NCI-H187 (cell line): ENCODE results near the gene ADM2.

Experiments used
- DNase-seq, 2 experiments: peaks; one replicate each; lab custom pipeline; 2025; lab: John Stamatoyannopoulos, UW

ADM2 gene

GRCh38 chr22:50467773-50468440 is 13.4 kb upstream of the ADM2 start:
- DNase-seq: no peak

GRCh38 chr22:50468626-50469025 is 12.7 kb upstream of the ADM2 start:
- DNase-seq: no peak

GRCh38 chr22:50469377-50470305 is 11.7 kb upstream of the ADM2 start:
- DNase-seq: peak in 1 of 2 experiments; percentile 27

- no peak for DNase-seq
Observed at GRCh38 chr22:50470491-50470890, 10.9 kb upstream of the ADM2 start.

GRCh38 chr22:50471197-50471847 is 10.0 kb upstream of the ADM2 start:
- DNase-seq: no peak

- DNase-seq: no peak
Observed at GRCh38 chr22:50471962-50472361, 9.4 kb upstream of the ADM2 start.

GRCh38 chr22:50473088-50473487 is 8.3 kb upstream of the ADM2 start:
- DNase-seq: no peak

GRCh38 chr22:50473855-50474671 is 7.3 kb upstream of the ADM2 start:
- no peak for DNase-seq

- DNase-seq: peak in 1 of 2 experiments; percentile 13
Observed at GRCh38 chr22:50474710-50475651, 6.4 kb upstream of the ADM2 start, which contains the start of gene SBF1. SBF1 (minus strand) TSS chr22:50475035; CDS start chr22:50474840, 195 bp downstream.

GRCh38 chr22:50475652-50476002 is 5.7 kb upstream of the ADM2 start:
- no peak for DNase-seq

GRCh38 chr22:50476868-50477267 is 4.5 kb upstream of the ADM2 start:
- DNase-seq: no peak

GRCh38 chr22:50477923-50478322 is 3.4 kb upstream of the ADM2 start:
- DNase-seq: no peak

GRCh38 chr22:50479721-50480120 is 1.6 kb upstream of the ADM2 start:
- no peak for DNase-seq

GRCh38 chr22:50481045-50481439 is 301 bp upstream of the ADM2 start:
- no peak for DNase-seq

GRCh38 chr22:50482107-50483074 is 1.0 kb downstream of the ADM2 start:
- DNase-seq: no peak

- no peak for DNase-seq
Observed at GRCh38 chr22:50483106-50483505, 1.8 kb downstream of the ADM2 start.

- DNase-seq: no peak
Observed at GRCh38 chr22:50483556-50483955, 2.2 kb downstream of the ADM2 start.

- DNase-seq: no peak
Observed at GRCh38 chr22:50483977-50484853, 2.9 kb downstream of the ADM2 start.
